Dedifferentiated amniotic fluid mesenchymal stem cell (primary cell): ENCODE results near the gene TBPL1.

ENCODE experiments used
- DNase-seq: peaks from one replicate; pipeline ENCODE4 v3.0.0-alpha.2; 2016; ENCODE audit errors: extremely low spot score

The TBPL1 gene

GRCh38 chr6:134007077-134007476 lies 54.1 kb downstream of the TBPL1 start:
- no peak for DNase-seq

GRCh38 chr6:134009876-134010275 lies 56.9 kb downstream of the TBPL1 start:
- no peak for DNase-seq

GRCh38 chr6:134010400-134010799 lies 57.4 kb downstream of the TBPL1 start:
- no peak for DNase-seq

- no peak for DNase-seq
Measured at GRCh38 chr6:134010974-134011373, 58.0 kb downstream of the TBPL1 start.

- no peak for DNase-seq
Measured at GRCh38 chr6:134014588-134015137, 61.6 kb downstream of the TBPL1 start.

- DNase-seq = no peak
Measured at GRCh38 chr6:134015719-134016557, 62.9 kb downstream of the TBPL1 start.

- DNase-seq = no peak
Measured at GRCh38 chr6:134016558-134016814, 63.5 kb downstream of the TBPL1 start.

GRCh38 chr6:134020071-134020470 lies 67.0 kb downstream of the TBPL1 start:
- DNase-seq = no peak

- DNase-seq = no peak
Measured at GRCh38 chr6:134020543-134020942, 67.5 kb downstream of the TBPL1 start.

GRCh38 chr6:134020968-134021367 lies 67.9 kb downstream of the TBPL1 start:
- DNase-seq = no peak

- DNase-seq = no peak
Measured at GRCh38 chr6:134021396-134022122, 68.5 kb downstream of the TBPL1 start.

GRCh38 chr6:134022650-134023049 lies 69.6 kb downstream of the TBPL1 start:
- no peak for DNase-seq

GRCh38 chr6:134026597-134026996 lies 73.6 kb downstream of the TBPL1 start:
- no peak for DNase-seq

- DNase-seq = no peak
Measured at GRCh38 chr6:134028438-134028837, 75.4 kb downstream of the TBPL1 start.

GRCh38 chr6:134029495-134030455 lies 76.8 kb downstream of the TBPL1 start:
- DNase-seq = no peak

- no peak for DNase-seq
Measured at GRCh38 chr6:134031696-134032255, 78.8 kb downstream of the TBPL1 start.

- no peak for DNase-seq
Measured at GRCh38 chr6:134034478-134034877, 81.5 kb downstream of the TBPL1 start.

GRCh38 chr6:134034961-134035822 lies 82.2 kb downstream of the TBPL1 start:
- DNase-seq = no peak

- DNase-seq = no peak
Measured at GRCh38 chr6:134035823-134036296, 82.8 kb downstream of the TBPL1 start.

GRCh38 chr6:134039116-134039515 lies 86.1 kb downstream of the TBPL1 start:
- DNase-seq = no peak
